DMS153 (cell line): ENCODE data around the gene OR2T35.

Source experiments
- DNase-seq: peaks from one replicate; lab custom pipeline; 2025; lab: John Stamatoyannopoulos, UW

The OR2T35 gene

DNA sequence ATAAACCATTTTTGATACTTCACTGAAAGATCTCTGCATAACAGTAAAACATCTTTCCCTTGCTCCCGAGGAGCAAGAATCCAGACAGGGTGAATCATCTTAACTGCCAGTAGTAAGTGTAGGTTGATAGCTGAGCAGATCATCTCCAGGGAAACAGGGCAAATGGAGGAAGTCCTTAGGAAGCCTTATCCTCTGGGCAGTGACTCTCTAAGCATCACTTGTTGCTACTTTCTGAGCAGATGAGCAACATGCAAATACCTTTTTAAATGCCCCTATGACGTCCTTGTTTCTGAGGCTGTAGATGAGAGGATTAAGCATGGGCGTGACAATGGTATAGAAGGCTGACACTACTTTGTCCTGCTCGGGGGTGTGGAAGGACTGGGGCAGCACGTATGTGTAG lies 19.1 kb downstream of the OR2T35 start:
- DNase-seq: no peak

DNA sequence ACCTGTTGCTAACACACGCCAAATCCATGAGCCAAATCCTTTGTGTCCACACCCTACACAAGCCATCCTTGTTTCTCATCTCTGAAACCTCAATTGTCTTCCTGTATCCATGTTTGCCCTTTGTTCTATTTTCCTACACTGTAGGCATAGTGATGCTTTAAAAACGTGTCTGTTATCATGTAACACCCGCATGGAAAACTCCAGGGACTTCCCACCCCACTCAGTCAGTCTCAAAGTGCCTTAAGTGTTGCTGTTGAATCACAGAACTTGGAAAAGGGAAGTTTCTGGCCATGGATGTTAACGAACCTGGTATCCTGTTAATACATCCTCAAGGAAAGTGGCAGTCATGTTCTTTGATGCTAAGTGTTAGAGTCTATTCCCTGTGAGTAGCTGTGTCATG lies 19.9 kb downstream of the OR2T35 start:
- no peak for DNase-seq

DNA sequence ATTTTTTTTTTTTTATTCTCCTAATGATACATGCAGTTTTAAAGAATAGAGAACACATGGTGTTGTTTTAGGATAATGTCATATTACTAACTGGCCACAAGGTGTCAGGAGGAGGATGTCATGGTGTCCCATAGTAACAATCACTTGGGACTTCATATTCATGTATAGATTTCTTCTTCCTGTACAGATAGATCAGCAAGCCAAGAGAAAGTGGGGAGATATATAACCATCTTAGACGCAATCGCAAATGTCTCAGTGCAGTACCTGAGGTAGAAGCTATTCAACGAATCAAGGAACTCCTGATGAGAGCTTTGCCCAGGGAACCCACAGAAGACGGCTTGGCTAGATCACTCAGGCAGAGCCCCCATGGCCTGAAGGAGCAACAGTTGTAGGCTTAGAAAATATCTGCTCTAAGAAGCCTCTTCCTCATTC lies 22.5 kb downstream of the OR2T35 start:
- peak; percentile 53 for DNase-seq

DNA sequence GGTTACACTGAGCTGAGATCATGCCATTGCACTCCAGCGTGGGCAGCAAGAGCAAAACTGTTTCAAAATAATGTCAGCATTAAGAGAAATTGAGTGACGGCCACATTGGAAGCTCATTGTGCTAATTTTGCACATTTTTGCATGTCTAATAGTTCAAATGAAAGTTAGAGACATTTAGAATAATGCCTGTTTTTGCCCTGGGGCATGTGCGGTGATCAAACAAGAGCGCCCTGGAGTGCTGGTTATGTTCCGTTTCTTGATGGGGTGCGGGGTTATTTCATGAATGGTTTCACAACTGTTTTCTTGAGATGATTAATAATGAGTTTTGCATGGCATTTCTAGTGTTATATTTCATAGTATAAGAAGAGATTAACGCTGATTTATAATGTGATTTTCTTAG lies 23.3 kb downstream of the OR2T35 start:
- no peak for DNase-seq

DNA sequence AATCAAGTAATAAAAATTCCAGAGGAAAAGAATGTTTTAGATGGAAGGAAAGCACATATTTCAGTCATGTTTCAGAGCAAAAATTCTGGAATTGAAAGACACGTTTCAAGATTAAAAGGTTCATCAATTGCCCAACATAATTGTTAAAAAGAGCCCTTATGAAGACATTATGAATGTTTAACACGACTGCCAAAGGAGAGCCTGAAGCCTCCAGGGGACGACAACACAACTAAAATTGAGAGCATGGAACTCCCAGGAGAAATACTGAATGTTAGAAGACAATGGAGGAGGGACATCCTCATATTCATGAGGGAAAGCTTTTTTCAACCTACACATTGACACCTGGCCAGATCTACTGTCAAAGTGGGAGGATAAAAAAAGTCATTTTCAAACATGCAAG lies 26.2 kb downstream of the OR2T35 start:
- peak; percentile 47 for DNase-seq

DNA sequence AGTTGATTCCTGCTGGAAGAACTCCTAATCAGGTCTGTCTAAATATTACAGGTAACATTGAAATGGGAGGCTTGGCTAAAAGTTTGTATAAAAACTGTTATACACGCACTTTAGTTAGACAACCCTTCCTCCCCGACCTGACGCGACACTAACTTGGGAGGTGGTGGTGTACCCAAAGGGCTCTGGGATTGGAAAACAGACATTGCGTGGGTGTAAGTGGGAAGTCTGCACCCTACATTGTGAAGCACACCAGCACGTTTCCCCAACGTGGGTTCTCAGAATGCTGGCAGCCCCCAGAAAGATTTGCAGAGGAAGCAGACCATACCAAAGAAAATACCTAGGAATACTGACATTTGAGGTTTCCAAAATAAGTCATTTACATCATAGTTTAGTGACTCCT lies 27.0 kb downstream of the OR2T35 start:
- DNase-seq: no peak

DNA sequence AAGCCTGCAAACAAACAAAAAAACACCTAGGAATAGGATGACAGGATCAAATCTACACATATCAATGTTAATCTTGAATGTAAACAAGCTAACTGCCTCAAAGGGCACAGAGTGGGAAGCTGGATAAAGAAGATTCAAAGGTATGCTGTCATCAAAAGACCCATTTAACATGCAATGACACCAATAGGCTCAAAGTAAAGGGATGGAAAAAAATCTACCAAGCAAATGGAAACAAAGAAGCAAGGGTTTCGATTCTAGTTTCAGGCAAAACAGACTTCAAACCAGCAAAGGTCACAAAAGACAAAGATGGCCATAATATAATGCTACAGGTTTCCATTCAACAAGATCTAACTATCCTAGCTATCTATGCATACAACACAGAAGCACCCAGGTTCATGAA lies 31.3 kb downstream of the OR2T35 start:
- no peak for DNase-seq

DNA sequence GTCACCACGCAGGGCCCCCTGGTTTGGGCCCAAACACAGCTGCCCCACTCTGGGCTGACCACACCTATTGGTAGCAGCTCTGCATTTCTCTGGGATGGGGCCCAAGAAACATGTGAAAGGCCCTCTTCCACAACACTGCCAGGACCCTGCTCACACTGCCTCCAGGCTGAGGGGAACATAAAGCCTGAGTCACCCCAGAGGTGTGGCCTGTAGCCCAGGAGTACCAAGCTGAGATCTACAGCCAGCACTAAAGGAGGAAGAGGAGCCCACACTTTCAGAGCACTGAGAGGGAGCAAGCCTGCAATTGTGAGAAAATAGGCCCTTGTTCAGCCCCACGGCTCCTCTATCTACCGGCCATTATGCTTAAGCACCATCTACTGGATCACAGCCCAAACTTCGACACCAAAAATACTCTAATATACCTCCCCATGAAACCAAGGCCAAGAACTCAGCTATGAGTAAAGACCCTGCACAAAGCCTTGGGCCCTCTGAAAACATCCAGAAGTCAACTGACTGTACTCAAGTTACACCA lies 33.1 kb downstream of the OR2T35 start:
- DNase-seq: no peak

DNA sequence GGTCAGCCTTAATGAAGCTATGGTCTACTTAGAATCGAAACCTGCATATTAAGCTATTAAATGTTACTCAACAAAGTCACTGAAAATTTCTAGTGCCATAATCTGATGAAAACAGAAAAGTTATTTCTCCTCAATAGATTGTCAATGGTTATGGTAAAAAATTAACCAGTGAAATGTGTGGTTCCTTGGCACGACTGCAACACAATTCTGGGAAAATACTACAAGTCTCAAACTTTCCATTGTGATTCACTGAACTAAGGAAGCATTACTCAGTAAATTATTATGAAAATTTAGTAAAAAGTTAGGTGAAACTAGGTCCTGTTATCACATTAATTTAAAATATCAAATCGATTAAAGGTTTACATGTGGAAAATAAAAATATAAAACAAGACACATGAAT lies 34.8 kb downstream of the OR2T35 start:
- no peak for DNase-seq

DNA sequence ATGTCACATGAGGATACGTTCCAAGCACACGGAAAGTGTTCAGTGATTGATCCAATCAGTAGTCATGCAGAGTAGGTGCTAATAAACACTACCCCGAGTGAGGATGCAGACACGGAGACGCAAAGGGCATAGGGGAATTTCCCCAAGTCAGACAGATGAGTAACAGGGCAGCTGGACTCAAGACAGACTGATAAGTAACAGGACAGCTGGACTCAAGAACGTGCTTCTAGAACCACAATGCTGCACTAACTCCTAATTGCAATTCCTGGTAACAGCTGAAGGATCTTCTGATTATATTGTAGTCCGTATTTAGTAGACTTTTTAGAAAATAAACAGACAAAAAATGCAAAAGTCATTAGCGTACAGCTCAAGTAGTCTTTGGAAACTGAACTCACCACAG lies 45.7 kb downstream of the OR2T35 start:
- no peak for DNase-seq

DNA sequence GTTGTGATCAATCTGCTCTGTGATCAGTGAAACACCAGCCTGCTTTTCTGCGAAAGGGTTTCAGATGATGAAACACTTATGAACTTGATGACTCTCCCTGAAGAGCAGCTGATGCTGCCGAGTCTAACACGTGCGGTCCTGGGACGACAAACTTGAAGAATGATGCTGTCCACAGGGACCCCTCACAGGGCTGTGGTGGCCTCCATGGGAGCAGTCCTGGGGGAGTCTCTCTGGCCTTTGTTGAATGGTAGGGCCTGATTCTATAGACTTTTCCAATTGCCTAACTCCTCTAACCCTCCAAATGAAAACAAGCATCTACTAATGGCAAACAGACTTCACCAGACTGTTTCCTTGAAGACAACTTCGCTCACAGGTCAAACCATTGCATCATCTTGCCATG lies 47.5 kb downstream of the OR2T35 start, which contains the start of gene OR2T10:
OR2T10 (minus strand) TSS at position 112 of the 400 bp plus-strand sequence. CDS start 3,932 bp downstream, outside the sequence.
- DNase-seq: no peak

DNA sequence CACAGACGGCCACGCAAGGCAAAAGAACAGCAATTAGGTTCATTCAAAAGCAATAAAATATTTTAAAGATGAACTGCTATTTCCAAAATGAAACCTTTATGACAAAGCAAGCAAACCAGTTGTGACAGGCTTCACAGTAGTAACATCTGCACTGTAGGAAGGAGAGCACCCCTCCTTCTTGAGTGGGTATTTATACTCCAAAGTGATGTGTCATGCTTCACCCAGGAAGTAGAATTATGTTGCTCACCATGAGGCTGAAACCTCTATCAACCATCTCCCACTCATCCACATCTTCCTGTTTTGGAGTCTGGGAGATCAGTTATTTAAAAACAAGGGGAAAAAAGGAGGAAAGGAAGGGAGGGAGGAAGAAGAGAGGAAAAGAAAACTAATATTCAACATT lies 48.5 kb downstream of the OR2T35 start:
- DNase-seq: peak; percentile 13

DNA sequence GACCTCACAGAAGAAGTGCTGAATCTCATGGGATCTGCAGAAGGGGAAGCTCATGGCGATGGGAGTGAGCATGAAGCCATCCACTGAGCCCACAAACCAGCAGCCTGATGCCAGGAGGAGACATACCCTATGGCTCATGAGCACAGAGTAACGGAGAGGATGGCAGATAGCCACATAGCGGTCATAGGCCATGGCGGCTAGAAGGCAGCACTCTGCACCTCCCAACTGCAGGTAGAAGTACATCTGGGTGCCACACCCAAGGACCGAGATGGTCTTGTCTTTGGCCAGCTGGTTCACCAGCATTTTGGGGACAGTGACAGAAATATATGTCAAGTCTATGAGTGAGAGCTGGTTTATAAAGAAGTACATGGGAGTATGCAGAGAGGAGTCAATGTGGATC lies 51.9 kb downstream of the OR2T35 start:
- DNase-seq: no peak

DNA sequence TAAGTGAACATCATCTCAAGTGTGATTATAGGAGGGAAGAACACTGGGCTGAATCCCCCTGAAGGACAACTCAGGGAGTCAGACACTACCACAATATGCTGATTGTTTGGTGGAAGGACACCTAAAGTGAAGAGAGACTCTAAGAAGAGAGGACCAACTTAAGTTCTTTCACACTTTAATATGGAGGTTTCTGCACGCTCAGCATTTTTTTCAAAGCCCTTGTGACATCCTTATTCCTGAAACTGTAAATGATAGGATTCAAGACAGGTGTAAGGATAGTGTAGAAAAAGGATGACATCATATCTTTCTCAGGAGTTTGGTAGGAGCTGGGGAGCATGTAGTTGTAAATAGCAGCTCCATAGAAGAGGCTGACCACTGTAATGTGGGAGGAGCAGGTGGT lies 52.4 kb downstream of the OR2T35 start:
- no peak for DNase-seq

DNA sequence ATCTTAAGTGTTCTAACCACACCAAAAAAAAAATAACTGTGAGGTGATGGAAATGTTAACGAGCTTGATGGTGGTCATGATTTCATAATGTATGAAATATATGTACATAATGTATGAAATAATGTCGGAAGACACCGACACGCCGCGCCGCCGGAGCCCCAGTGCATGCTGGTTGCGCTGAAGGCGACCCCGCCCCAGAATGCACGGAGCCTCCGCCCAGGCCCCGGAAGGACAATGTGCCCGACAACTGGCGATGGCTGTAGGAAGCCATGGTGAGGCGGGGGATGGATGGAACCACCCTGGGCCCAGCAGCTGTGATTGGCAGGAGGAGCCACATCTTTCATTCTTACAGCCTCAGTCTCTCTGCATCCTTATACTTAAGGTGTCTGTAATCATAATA lies 55.0 kb downstream of the OR2T35 start:
- no peak for DNase-seq

DNA sequence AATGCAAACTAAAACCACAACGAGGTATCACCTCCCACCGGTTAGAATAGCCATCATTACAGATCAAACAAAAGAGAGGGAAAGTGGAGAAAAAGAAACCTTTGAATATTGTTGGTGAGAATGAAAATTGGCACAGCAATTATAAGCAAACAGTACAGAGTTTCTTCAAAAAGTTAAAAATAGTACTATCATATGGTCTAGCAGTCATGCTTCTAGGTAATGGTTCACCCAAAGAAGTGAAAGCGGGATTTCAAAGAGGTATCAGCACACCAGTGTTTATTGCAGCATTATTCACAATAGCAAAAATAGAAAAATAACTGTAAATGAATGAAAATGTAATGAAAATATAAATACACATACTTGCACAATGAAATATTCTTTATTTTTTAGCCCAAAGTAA lies 55.7 kb downstream of the OR2T35 start:
- no peak for DNase-seq
